RPMI8226 (cell line): ENCODE data around the gene C16orf96.
"Not testable (repeated sequence)": the region's sequence is repeated elsewhere in the genome, so short reads cannot be mapped to it uniquely, and the experiment has no call there.

Experiments
- DNase-seq: peaks from one replicate; pipeline ENCODE4 v3.0.0-alpha.2; 2015

The C16orf96 gene

DNA sequence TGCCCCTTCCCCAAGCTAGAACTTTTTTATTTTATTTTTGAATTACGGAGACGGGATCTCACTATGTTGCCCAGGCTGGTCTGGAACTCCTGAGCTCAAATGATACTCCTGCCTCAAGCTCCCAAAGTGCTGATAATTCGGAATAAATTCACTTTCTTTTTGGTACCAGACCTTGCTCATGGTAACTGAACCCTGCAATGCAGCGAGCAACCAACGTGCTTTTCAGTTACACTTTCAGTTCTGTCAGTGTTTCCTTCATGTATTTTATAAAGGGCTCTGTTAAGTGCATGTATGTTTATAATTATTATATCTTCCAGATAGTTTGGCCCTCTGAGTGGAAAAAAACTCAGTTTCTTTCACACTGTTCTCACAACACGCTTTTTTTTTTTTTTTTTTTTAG lies 13.9 kb downstream of the C16orf96 start:
- no peak for DNase-seq

DNA sequence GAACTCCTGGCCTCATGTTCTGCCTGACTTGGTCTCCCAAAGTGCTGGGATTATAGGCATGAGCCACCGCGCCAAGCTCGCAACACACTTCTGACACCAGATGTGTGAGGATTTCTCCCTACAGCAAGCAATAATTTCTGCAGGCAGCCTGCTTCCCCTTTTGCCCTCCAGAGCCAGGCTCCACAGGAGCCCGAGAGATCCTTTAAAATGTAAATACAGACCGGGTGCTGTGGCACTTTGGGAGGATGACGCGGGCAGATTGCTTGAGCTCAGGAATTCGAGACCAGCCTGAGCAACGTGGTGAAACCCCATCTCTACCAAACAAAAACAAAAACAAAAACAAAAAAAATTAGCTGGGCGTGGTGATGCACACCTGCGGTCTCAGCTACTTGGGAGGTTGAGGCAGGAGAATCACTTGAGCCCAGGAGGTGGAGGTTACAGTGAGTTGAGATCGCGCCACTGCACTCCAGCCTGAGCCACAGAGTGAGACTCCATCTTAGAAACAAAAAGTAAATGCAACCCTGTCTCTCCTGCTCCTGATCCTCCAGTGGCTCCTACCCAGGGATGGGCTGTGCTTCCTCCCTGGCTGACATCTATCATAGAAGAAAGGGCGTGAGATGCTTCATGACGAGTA lies 14.7 kb downstream of the C16orf96 start:
- no peak for DNase-seq

DNA sequence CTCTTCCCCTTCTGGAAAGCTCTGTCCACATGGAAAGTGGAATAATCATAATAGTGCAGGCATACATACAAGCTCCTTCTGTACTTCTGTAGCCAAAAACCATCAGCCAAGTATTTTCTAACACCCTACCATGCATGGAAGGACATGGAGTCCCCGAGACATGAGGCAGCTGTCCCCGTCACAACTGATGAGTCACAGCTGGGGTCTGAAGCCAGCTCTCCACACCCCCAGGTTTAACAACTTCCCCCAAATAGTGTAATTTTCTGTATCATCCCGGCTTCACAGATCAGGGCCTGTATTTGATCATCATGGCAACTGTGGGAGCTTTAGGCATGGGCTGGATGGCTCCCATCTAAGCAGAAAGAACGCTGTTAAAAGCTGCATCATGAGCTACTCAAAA lies 16.6 kb downstream of the C16orf96 start:
- no peak for DNase-seq

GRCh38 chr16:4573926-4574325 lies 17.8 kb downstream of the C16orf96 start:
- not testable (repeated sequence) for DNase-seq

DNA sequence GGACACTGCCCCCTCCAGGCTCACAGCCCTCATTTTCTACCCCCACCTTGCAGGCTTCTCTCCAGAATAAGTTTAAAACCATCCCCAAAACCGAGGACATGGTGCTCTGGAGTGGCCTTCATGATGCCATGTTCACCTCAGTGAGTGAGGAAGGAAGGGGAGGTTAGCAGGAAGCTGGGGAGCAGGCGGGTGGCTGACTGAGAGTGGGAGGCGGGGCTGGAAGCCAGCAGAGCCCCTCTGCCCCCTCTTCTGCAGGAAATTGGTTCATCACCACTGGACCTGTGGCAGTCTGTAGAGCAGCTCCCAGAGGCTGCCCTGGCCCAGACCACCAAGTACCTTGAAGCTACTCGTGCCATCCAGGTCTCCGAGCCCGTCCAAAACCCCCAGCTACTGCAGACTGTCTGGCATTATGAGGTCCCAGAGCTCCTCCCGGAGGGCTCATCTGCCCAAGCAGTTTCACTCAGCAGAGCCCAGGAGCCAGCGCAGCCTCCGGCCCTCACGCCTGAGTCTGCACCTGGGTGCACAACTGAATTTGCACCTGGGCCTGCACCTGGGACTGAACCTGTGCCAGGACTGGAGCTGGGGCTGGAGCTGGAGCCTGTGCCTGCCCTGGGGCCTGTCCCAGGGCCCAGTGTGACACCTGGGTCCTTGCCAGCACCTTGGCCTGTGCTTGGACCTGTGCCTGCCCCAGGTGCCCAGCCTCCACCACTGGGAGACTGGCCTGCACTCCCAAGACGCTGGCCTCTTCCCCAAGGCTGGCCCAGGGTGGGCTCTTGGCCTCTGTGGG lies 19.0 kb downstream of the C16orf96 start:
- peak; percentile 99 for DNase-seq

GRCh38 chr16:4576008-4576407 lies 19.9 kb downstream of the C16orf96 start:
- no peak for DNase-seq

DNA sequence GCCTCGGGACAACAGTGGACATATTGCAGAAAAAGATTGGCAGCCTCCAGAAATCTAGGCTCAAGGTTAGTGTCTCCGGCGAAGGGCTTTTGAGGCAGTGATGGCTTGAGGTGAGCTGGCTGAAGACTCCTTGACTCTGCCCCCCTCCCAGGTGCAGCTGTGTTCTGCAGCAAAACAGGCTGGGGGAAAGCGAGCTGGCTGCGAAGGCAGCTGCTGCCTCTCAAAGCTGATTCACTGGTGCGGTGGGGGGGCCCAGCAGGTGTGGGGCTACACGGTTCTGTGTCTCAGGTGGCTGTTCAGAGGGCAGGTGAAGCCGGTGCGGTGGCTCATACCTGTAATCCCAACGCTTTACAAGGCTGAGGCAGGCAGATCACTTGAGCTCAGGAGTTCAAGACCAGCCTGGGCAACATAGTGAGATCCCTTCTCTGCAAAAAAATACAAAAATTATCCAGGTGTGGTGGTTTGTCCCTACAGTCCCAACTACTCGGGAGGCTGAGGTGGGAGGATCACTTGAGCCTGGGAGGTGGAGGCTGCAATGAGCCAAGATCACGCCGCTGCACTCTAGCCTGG lies 22.9 kb downstream of the C16orf96 start:
- peak; percentile 91 for DNase-seq

DNA sequence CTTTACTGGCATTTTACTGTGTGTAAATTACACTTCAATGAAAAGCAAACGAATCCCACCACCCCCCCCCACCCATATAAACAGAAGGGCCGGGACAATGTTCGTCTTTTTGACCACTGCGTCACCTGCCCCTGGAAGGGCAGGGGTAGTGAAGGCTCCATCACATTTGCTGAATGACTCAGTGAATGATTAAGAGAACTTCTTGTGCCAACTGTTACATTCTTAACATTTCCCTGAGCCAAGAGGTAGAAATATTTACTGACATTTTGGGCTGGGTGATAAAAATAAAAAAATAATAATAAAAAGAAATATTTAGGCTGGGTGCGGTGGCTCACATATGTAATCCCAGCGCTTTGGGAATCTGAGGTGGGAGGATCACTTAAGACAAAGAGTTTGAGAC lies 24.1 kb downstream of the C16orf96 start:
- DNase-seq, result no peak

GRCh38 chr16:4583906-4584305 lies 27.8 kb downstream of the C16orf96 start:
- DNase-seq, result no peak

DNA sequence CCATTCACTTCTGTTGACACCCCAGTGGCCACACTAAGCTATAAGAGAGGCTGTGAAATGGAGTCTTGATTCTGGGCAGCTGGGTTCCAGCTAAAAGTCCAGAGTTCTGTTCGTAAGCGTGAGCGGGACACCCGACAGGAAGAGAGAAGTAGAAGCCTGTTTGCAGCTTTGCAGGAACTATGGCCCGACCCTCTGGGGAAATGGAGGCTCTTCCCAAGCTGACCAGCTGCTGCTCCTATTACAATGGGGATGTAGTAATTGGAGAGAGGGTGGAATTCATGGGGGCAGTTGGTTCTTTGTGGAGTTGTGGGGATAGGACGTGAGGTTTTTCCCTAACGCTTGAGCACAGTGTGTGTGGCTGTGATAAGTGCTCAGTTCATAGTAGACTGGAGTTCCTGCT lies 30.2 kb downstream of the C16orf96 start:
- no peak for DNase-seq

- DNase-seq, result no peak
Observed at GRCh38 chr16:4588386-4588785, 32.2 kb downstream of the C16orf96 start.

GRCh38 chr16:4588961-4589360 lies 32.8 kb downstream of the C16orf96 start:
- no peak for DNase-seq

- peak; percentile 81 for DNase-seq
Observed at GRCh38 chr16:4591191-4591590, 35.1 kb downstream of the C16orf96 start.

DNA sequence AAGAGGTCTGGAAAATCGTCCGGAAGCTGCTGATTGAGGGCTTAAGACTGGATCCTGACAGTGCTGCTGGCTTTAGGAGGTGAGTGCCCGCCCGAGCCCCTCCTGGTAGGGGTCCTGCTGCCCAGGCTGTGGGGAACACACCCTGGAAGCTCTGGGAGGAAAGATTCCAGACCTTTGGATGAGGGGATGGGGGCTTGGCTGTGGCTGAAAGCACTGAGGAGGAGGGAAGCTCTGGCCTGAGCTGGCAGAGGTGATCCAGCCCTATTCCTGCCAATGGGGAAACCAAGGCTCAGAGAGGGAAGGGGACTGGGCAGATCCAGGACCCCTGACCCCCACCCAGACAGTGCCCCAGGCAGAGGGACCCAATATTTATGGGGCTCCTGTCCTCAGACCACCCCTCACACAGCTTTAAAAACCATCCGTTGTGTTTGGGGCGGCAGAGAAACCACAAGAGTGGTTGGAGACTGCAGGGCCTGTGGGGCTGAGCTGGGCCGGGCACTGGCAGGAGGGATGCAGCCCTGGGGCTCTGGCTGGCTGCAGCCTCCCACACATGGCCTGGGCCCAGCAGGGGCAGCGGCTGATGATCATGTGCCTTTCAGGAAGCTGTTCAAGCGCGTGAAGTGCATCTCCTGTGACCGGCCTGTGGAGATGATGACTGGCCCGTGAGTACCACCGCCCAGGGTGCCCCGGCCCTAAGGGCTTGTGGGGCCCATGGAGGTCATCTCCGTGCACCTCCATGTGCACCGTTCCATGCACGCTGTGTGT lies 35.7 kb downstream of the C16orf96 start:
- no peak for DNase-seq

GRCh38 chr16:4593086-4593485 lies 36.9 kb downstream of the C16orf96 start:
- no peak for DNase-seq

GRCh38 chr16:4594433-4595410 lies 38.6 kb downstream of the C16orf96 start:
- DNase-seq, result no peak

DNA sequence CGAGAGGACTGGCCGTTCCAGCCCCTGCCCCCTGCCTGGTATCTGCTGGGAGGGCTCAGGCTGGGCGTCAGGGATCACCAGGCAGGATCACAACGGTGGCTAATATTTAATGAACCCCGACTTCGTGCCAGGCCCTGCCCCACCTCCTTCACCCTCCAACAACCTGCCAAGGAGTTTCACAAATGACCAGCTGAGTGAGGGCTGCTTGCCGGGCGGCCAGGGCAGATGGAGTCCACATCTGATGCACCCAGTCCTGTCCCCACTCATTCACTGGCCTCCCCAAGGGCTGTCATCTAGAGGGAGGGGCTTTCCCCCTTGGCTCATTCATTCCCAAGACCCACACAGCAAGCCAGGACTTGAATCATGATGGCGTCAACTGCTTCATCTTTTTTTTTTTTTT lies 41.0 kb downstream of the C16orf96 start:
- no peak for DNase-seq

- DNase-seq, result no peak
Observed at GRCh38 chr16:4599037-4599436, 42.9 kb downstream of the C16orf96 start.

DNA sequence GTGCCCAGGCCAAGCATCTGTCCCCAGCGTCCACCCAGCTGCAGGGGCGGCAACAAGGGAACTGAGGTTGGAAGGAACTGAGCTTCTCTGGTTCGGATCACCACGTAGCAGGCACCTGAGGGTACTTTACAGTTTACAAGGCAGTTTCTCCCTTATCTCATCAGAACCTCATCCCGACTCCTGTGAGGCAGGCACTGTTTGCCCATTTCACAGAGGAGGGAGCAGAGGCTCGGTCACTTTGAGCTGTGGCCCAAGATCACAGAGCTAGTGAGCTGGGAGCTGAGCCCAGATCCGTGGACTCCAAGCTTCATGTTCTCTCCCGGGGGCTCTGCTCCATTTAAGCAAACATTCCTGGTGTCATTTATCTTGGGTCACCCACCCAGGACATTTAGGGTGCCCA lies 43.4 kb downstream of the C16orf96 start:
- DNase-seq, result no peak

DNA sequence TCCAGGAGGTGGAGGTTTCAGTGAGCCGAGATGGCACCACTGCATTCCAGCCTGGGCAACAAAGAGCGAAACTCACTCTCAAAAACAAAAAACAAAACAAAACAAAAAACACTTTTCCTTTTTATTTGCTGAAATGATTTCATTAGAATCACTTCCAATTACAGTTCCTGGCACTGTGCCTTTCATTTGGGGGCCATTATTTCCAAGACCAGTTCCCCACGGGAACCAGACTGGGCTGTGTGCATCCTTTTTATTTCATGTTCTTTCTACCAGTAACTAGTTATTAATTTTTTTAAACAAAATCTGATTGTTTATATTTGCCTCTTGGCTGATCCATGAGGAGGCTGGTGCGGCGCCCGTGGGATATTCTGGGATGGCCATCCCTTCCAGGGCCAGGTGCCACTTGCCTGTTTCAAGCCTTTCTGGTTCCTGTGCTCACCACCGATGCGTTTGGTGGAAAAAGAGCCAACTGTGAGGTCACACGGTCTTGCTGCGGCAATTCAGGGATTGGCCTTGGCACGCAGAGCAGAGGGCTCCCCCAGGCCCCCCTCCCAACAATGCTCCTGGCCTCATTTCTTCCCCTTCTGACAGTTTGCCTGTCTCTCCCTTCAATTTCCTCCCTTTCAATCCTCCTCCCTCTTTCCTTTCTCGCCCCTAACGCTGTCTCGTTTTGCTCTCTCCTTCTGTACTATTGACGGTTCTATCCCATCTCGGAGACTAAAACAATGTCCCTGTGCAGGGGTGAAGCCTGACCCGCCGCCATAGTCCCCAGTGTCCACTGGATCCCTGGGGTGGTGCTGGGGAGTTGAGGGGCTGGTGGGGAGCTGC lies 45.1 kb downstream of the C16orf96 start:
- DNase-seq, result no peak

- DNase-seq, result no peak
Observed at GRCh38 chr16:4601864-4602186, 45.7 kb downstream of the C16orf96 start.

DNA sequence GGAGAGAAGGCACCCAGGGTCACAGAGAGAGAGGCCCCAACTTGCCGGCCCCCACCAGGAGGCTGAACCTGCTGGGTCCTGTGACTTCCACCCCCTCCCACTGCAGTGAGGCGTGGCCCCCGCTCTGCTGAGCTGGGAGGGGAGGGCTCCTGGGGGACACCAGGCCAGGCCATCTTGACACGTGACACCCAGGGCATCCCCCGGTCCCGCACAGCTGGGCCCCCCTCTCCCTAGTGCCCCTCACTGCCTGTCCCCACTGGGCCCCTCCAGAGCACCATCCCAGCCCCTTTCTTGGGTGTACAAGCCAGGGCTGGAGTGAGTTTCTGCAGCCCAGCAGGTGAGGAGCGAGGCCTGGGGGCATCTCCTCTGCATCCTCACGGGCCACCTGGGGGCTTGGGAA lies 46.2 kb downstream of the C16orf96 start:
- DNase-seq, result no peak
